ENCODE data around the gene ATXN7L1.
"Not testable (repeated sequence)": the region's sequence is repeated elsewhere in the genome, so short reads cannot be mapped to it uniquely, and the experiment has no call there.

- not testable (repeated sequence) for TF ChIP-seq CTCF, POLR2A (IDR thresholded peaks at IDR 0.05)
Observed at GRCh38 chr7:105599080-105599479, 277.3 kb downstream of the ATXN7L1 start.
